GM12873 (cell line): ENCODE data around the gene STIP1.

ENCODE experiments used
- CTCF ChIP-seq: IDR thresholded peaks from 2 replicates; pipeline ENCODE4 v1.5.1; 2012; ENCODE audit warnings: low read depth, mild to moderate bottlenecking, moderate library complexity, low read length, control low read depth; ENCODE audit not compliant: insufficient read depth; ENCODE audit errors: missing control alignments

Gene STIP1

DNA sequence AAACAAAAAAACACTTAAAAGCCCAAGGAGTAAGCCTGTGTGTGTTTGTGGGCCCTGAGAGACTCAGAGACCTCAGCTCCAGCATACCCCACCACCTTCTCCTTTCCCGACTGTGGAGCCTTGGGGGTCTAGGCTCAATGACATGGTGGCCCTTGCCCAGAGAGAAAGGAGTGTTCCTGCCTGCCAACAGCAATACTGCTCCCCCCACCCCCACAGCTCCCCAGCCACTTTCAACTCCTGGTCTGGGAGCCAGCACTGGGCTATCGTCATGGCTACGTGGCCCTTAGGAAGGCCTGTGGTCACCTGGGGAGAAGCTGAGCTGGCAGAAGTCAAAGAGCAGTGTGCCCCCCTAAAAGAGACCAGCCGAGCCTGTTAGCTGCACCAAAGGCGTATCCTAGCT, 58.1 kb downstream of the STIP1 start:
- no peak for TF ChIP-seq CTCF

DNA sequence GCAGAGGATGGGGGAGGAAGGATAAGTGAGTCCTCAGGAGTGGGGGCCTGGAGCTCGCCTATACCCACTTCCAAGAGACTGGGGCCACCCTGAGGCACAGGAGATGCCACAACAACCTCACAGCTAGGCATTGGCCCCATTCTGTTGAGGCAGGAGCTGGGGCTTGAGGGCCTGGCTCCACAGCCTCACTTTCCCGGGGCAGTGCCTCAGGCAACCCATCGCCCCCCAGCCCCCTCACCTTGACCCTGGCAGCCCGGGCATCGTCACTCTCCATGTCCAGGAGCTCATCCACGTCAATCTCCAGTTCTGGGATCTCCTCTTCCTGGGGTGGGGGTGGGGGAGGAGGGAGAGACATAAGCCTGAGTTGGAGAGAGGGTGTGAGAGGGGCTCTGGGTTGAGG, 59.0 kb downstream of the STIP1 start:
- TF ChIP-seq CTCF, result no peak

- no peak for TF ChIP-seq CTCF
Measured at GRCh38 chr11:64245401-64245796, 59.4 kb downstream of the STIP1 start.

DNA sequence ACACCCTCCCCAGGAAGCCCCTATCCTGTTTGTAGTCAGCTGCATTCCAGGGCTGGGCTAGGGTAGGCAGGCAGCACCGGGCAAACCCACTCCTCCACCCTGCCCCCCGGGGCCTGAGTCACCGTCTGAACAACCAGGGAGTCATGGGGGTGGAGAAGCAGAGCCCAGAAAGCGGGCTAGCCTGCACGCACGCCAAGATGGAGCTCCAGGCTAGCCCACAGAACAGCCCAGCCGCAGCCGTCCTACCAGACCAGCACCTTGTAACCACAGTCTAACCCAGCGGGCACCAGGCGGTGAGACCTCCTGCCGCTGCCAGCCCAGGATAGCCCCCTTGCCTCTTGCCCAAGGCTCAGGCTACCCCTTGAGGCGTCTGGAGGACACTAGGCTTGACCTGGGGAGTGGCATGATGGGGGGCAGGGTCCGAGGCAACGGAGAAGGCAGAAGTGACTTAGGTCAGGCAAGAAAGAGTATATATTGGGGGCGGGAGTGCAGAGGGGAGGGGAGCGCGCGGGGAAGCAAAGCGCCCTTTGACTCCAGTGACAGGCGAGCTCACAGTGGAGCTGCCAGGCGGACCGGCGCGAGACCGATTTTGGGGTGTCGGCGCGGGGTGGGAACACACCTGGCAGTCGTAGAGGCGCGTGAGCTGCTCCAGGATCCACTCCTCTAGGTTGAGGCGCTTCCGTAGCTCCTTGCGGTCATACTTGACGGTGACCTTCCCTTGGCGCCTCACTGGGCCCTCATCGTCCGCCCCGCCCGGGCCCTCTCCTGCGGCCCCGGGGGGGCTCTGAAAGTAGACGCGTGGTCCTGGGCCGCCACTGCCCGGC, 60.0 kb downstream of the STIP1 start:
- TF ChIP-seq CTCF, result no peak

DNA sequence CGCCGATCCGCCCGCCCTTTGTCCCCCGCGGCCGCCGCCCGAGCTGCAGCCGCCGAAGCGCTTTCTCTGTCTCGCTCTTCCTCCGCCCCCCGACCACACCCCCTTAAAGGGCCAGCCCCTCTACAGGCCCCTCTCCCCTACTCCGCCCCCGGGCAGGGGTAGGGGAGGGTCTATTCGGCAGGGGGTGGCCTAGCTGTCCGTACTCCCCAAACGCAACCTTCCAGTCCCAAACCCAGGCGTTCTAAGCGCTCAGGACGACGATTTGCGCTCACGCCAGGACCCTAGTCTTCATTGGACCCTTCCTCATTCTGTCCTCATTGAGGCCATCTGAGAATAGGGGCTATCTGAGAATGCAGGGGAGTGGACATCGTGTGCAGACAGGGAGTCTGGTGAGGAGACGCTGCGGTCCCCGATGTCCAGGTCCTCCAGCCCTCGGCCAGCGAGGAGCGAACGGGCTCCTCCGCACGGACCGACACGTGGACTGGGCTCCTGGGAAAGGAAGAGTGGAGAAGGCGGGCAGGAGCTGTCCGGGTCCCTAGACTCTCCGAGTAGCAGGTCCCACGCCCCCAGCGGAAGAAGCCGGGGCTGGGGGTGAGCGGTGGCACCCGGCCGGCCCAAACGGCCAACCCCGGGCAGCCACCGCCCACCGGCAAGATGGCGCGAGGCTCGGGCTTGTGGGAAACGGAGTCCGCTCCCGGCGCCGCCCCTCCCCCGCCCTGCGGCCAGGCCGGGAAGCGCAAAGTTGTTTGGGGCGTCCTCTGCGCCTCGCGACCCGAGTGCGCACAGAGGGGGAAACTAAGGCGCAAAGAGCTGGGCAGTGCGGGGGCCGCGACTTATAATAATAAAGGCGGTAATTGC, 61.1 kb downstream of the STIP1 start, which contains the start of gene PPP1R14B:
Gene PPP1R14B (minus strand): TSS at position 73 of the 858 bp plus-strand sequence. CDS start 270 bp downstream, outside the sequence.
- TF ChIP-seq CTCF, result peak; percentile 11

DNA sequence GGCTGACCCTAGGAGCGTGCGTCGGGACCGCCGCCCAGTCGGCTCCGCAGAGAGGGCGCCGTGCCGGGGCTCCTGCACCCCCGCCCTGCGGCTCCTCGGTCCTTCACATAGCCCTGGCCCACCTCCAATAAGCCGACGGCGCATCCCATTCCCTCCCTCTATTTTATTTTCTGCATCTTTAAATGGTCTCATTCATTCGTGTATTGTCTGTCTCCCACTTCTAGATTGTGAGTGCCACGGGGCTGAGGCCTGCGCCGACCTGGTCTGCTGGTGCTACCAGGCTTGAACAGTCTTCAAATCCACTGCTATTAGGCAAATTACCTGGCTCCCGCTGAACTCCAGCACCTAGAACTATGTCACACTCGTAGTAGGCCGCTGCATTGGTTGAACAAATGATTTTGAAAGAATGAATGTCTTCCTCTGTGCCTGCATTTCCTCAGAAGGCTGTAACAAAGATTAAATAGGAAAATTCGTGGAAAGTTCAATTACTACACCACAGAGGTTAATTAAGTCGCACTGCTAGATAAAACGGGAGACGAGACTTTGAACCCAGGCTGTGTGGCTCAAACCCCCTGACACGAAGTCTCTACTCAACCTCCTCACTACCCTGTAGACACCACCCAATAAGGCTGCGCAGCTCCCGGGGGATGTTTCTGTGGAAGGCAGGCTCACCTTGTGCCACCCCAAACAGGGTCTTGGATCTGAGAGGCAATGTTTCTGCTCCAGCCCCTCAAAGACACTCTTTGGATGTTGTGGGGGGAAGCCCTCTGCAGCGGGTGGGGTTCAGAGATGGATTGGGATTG, 62.0 kb downstream of the STIP1 start:
- TF ChIP-seq CTCF, result no peak
